Activated naive CD8-positive, alpha-beta T cell treated with anti-CD3 and anti-CD28 coated beads, Interleukin-2, amount 10 ng/mL, durations not matched to agents 7 days and 5 days (primary cell): ENCODE results near the gene ADI1. TPM values are rescaled to one million over a fixed set of nuclear protein-coding genes. Genes with fewer than 3 reads are reported as not detected.
"Not testable (repeated sequence)": the region's sequence is repeated elsewhere in the genome, so short reads cannot be mapped to it uniquely, and the experiment has no call there.

Experiments used
- ATAC-seq: fragments of 150-1000 bp; cut with Tn5 transposase; one replicate; pipeline ENCODE4 v1.10.0; 2021; ENCODE audit warnings: low read depth, moderate library complexity
- POLR2A ChIA-PET: fragments of 350-600 bp; sonication (Branson Sonifier 250); formaldehyde crosslinking; loops from one replicate; lab custom pipeline; 2021; ENCODE audit warnings: antibody characterized with exemption; lab: Charles Lee
- DNase-seq: peaks from one replicate; pipeline ENCODE4 v3.0.0; 2021
- H3K27ac Mint-ChIP-seq: one replicate; pipeline ENCODE4 v1.8.0; 2022; ENCODE audit warnings: mild to moderate bottlenecking, mixed read lengths
- H3K27me3 Mint-ChIP-seq: one replicate; pipeline ENCODE4 v1.8.0; 2022; ENCODE audit warnings: mild to moderate bottlenecking, moderate library complexity, mixed read lengths
- H3K36me3 Mint-ChIP-seq: one replicate; pipeline ENCODE4 v1.8.0; 2021; ENCODE audit warnings: mild to moderate bottlenecking, mixed read lengths
- H3K4me1 Mint-ChIP-seq: one replicate; pipeline ENCODE4 v1.8.0; 2021; ENCODE audit warnings: mixed read lengths
- H3K4me3 Mint-ChIP-seq: one replicate; pipeline ENCODE4 v1.8.0; 2022; ENCODE audit warnings: mild to moderate bottlenecking, moderate library complexity, mixed read lengths
- H3K9me3 Mint-ChIP-seq: one replicate; pipeline ENCODE4 v1.8.0; 2021; ENCODE audit warnings: mixed read lengths
- total RNA-seq, 2 experiments: library from RNA; stranded (reverse); gene quantifications; one replicate each; pipeline ENCODE4 v1.2.3, GENCODE V29; 2021

ADI1 gene
- total RNA-seq, 2 experiments from 2014 or later = 16.6 to 19.5 TPM

DNA sequence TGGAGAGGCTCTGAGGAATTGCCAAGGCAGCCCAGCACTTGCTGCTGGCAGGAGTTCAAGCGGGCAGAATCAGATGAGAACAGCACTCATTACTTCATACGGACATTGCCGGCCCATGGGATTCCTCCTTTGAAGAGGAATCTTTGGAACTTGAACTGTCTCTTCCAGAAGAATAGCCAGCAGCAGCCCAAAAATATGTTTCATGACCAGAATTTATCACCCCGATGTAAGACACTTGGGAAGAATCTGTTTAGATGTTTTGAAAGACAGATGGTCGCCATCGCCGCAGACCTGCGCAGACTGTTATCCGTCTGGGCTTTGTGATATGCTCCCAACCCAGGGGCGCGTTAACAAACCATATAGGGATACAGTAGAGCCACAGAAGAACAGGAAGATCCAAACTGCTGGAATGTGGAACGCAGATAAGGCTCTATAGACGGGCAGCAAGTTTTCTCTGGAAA lies 3.7 kb upstream of the ADI1 start:
- no peak for ATAC-seq
- H3K4me3 Mint-ChIP-seq = no peak overlapping the region
- peaks cover 16% of the 10 kb centered on the region for H3K4me1 Mint-ChIP-seq
- no peak overlapping the region for H3K27ac Mint-ChIP-seq
- no peaks in the 10 kb centered on the region for H3K27me3 Mint-ChIP-seq
- DNase-seq = no peak
- POLR2A ChIA-PET = no interaction called here
- H3K9me3 Mint-ChIP-seq = no peaks in the 10 kb centered on the region
- H3K36me3 Mint-ChIP-seq = peaks cover 3% of the 10 kb centered on the region

DNA sequence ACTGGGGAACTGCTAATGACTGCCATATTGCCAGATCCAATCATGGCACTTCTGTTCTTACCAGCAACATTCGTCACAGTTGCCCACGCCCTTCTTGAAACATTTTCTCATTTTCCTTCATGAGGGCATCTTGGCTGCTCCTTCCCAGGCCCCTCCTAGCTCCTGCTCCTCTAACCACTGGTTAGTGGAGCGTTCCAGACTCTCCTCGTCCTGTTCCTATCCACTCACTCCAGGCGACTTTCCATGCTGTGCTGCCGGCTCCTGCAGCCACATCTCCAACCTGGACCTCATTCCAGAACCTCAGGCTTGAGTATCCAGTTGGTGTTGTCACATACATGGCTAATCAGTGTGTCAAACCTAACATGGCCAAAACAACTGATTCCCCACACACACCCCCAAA lies 1.3 kb upstream of the ADI1 start:
- H3K27me3 Mint-ChIP-seq = no peaks in the 10 kb centered on the region
- ATAC-seq = no peak
- H3K36me3 Mint-ChIP-seq = peaks cover 12% of the 10 kb centered on the region
- H3K4me1 Mint-ChIP-seq = peaks cover 18% of the 10 kb centered on the region
- peak overlapping the region; percentile 92 for H3K4me3 Mint-ChIP-seq
- POLR2A ChIA-PET = interaction anchor here (0.8 to 3.1 kb wide), 3 partner anchors 11 to 54 kb away, joined by 4 to 31 read pairs (median 19); partner anchors contain the start of genes RNASEH1 and RPS7
- no peak for DNase-seq
- H3K27ac Mint-ChIP-seq = peak overlapping the region; percentile 90
- H3K9me3 Mint-ChIP-seq = peaks cover 2% of the 10 kb centered on the region

DNA sequence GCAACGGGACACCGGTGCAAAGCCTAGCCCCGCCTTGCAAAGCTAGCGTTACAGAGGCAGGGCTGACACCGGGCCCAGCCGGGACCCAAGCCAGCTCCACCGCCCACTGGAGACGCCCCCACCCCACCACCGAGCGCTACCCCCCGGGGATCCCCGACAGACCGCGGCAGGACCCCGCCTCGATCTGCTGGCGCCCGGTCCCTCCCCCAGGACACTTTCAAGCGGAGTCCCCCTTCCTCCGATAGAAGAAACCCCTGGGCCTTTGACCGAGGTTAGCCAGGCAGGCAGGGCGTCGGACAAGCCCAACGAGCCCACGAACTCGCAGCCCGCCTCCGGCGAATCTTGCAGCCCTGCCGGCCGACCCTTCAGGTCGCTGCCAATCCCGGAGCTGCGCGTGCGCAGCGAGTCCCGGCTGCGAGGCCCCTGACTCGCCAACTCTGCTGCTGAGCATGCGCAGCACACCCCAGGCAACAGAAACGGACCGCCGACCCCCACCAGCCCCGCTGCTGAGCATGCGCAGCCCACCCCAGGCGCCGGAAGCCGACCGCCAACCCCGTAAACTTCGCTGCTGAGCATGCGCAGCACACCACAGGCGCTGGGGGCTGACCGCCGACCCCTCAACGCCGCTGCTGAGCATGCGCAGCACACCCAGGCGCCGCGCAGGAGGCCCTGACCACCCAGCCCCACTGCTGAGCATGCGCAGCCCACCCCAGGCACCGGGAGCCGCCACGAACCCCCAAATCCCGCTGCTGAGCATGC lies 656 bp downstream of the ADI1 start:
- Mint-ChIP-seq H3K9me3 (peaks cover 3% of the 10 kb centered on the region), H3K27ac (peak overlapping the region; percentile 90), H3K27me3 (no peaks in the 10 kb centered on the region), H3K36me3 (peaks cover 25% of the 10 kb centered on the region), H3K4me3 (peak overlapping the region; percentile 92), H3K4me1 (peaks cover 22% of the 10 kb centered on the region)
- ATAC-seq (peak; percentile 91), DNase-seq (peak; percentile 99)
- POLR2A ChIA-PET = interaction anchor here (0.5 to 3.1 kb wide), 12 partner anchors 8 to 140 kb away, joined by 3 to 31 read pairs (median 4); partner anchors contain the start of genes EIPR1, RNASEH1, RPS7 and TRAPPC12

DNA sequence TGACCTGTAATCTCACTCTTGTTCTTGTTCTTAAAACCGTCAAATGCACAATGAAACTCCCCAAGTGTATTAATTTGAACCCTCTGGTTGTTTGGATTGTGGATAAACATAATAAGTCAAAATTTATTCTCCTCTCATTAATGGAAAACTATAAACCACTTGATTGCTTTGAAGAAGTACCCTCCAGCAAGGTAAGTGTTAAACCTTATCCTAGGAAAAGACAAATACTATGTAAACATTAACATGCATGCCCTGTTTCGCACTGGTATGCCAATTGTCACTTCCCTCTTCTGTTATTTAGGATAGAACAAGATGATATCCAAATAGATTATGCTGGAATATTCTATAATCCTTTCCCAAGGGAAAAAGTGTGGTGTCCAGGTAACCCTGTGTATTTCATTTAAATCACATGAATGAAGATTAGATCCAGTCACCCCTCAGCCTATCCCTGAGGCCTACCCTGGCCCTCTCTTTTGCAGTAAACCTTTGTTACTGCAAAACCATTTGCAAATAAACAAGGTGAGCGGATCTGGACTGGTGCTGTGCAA lies 1.3 kb downstream of the ADI1 start:
- ATAC-seq (no peak), DNase-seq (no peak)
- peak overlapping the region; percentile 90 for H3K27ac Mint-ChIP-seq
- peak overlapping the region; percentile 92 for H3K4me3 Mint-ChIP-seq
- POLR2A ChIA-PET = interaction anchor here (0.5 to 3.1 kb wide), 7 partner anchors 8 to 140 kb away, joined by 3 to 31 read pairs (median 6); partner anchors contain the start of genes EIPR1, RNASEH1, RPS7 and TRAPPC12
- H3K9me3 Mint-ChIP-seq = peaks cover 3% of the 10 kb centered on the region
- H3K4me1 Mint-ChIP-seq = peaks cover 24% of the 10 kb centered on the region
- peaks cover 32% of the 10 kb centered on the region for H3K36me3 Mint-ChIP-seq
- H3K27me3 Mint-ChIP-seq = no peaks in the 10 kb centered on the region

DNA sequence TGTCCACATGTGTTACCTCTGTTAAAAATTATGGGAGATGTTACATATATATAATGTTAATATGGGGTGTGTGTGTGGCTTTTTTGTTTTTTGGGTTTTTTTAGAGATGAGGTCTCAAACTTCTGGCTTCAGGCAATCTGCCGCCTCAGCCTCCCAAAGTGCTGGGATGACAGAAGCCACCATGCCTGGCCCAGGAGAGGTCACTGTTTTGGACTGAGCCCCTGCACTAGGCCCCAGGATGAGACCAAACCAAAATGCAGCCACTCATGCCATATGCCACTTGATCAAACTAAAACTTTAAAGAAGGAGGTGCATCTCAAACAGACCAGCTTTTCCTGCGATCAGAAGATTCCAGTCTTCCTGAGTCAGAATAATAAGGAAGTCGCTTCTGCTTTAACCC lies 2.5 kb downstream of the ADI1 start:
- Mint-ChIP-seq H3K27ac (no peak overlapping the region), H3K9me3 (peaks cover 3% of the 10 kb centered on the region), H3K36me3 (peaks cover 41% of the 10 kb centered on the region), H3K27me3 (no peaks in the 10 kb centered on the region), H3K4me3 (no peak overlapping the region), H3K4me1 (peaks cover 24% of the 10 kb centered on the region)
- DNase-seq (no peak), ATAC-seq (no peak)
- POLR2A ChIA-PET = no interaction called here

DNA sequence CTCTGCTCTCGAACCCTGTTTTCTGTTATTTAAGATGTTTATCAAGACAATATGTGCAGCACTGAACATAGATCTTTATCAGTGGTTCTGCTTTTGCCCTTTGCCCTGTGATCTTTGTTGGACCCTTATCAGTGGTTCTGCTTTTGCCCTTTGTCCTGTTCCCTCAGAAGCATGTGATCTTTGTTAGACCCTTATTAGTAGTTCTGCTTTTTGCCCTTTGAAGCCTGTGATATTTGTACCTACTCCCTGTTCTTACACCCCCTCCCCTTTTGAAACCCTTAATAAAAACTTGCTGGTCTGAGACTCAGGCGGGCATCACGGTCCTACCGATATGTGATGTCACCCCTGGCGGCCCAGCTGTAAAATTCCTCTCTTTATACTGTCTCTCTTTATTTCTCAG lies 3.9 kb downstream of the ADI1 start:
- H3K27ac Mint-ChIP-seq, POLR2A ChIA-PET, DNase-seq, ATAC-seq, H3K9me3 Mint-ChIP-seq, H3K4me3 Mint-ChIP-seq, H3K27me3 Mint-ChIP-seq: not testable (repeated sequence)
- H3K4me1 Mint-ChIP-seq = peaks cover 17% of the 10 kb centered on the region
- H3K36me3 Mint-ChIP-seq = peaks cover 51% of the 10 kb centered on the region

DNA sequence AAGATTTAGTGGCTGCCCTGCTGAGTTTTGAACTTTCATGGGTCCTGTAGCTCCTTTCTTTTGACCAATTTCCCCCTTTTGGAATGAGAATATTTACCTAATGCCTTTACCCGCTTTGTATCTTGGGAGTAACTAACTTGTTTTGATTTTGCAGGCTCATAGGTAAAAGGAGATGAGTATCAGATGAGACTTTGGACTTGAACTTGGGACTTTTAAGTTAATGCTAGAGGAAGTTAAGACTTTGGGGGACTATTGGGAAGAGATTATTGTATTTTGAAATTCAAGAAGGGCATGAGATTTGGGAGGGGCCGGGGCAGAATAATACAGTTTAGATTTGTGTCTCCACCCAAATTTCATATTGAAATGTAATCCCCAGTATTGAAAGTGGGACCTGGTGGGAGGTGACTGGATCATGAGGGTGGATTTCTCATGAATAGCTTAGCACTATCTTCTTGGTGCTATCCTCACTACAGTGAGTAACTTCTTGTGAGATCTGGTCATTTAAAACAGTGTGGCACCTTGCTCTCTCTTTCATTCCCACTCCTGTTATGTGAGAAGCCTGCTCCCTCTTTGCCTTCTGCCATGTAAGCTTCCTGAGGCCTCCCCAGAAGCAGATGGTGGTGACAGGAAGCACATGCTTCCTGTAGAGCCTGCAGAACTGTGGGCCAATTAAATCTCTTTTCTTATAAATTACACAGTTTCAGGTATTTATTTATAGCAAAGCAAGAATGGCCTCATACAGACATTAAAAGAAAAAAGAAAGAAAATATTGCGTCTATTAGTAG lies 6.1 kb downstream of the ADI1 start:
- POLR2A ChIA-PET = no interaction called here
- Mint-ChIP-seq H3K4me1 (peaks cover 10% of the 10 kb centered on the region), H3K36me3 (peaks cover 62% of the 10 kb centered on the region), H3K27ac (no peak overlapping the region), H3K4me3 (no peak overlapping the region), H3K27me3 (no peaks in the 10 kb centered on the region), H3K9me3 (peaks cover 11% of the 10 kb centered on the region)
- DNase-seq (no peak), ATAC-seq (no peak)

DNA sequence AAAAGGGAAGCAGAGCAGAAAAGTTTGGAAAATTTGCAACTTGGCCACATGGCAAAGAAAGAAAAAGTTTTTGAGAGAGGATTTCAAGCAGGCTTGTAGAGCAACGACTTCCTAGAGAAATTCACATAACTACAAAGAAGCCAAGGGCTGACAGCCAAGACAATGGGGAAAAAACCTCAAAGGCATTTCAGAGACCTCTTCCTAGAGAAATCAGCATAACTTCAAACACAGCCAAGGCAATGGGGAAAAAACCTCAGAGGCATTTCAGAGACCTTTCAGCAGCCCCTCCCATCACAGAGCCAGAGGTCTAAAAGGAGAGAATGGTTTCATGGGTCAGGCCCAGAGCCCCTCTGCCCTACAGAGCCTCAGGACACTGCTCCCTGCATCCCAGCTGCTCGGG lies 7.2 kb downstream of the ADI1 start:
- peaks cover 6% of the 10 kb centered on the region for H3K4me1 Mint-ChIP-seq
- DNase-seq = no peak
- H3K4me3 Mint-ChIP-seq = no peak overlapping the region
- H3K27me3 Mint-ChIP-seq = no peaks in the 10 kb centered on the region
- peaks cover 11% of the 10 kb centered on the region for H3K9me3 Mint-ChIP-seq
- no peak overlapping the region for H3K27ac Mint-ChIP-seq
- H3K36me3 Mint-ChIP-seq = peaks cover 63% of the 10 kb centered on the region
- POLR2A ChIA-PET = no interaction called here
- ATAC-seq = no peak

DNA sequence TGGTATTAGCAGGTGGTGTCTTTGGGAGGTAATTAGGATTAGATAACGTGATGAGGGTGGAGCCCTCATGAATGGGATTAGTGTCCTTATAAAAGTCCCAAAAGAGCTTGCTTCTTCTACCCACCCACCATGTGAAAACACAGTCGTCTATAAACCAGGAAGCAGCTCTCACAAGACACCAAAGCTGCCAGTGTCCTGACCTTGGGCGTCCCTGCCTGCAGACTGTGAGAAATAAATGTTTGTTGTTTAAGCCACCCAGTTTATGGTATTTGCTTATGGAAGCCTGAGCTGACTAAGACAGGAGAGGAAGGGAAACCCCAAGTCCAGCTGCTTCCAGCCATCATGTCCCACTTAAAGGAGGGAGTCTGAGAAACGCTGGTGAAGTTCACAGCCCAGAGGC lies 13.6 kb downstream of the ADI1 start:
- no peak for ATAC-seq
- DNase-seq = no peak
- H3K4me3 Mint-ChIP-seq = no peak overlapping the region
- H3K36me3 Mint-ChIP-seq = peaks cover 38% of the 10 kb centered on the region
- no peaks in the 10 kb centered on the region for H3K4me1 Mint-ChIP-seq
- H3K27me3 Mint-ChIP-seq = no peaks in the 10 kb centered on the region
- POLR2A ChIA-PET = interaction anchor here (0.8 kb wide), 1 partner anchor 13 kb away, joined by 4 read pairs; no protein-coding TSS in a partner anchor
- H3K27ac Mint-ChIP-seq = no peak overlapping the region
- peaks cover 4% of the 10 kb centered on the region for H3K9me3 Mint-ChIP-seq

DNA sequence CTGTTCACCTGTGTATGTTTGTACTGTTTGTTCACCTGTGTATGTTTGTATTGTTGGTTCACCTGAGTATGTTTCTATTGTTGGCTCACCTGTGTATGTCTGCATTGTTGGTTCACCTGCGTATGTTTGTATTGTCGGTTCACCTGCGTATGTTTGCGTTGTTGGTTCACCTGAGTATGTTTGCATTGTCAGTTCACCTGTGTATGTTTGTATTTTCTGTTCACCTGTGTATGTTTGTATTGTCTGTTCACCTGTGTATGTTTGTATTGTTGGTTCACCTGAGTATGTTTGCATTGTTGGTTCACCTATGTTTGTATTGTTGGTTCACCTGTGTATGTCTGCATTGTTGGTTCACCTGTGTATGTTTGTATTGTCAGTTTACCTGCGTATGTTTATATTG lies 14.6 kb downstream of the ADI1 start:
- no peak for ATAC-seq
- no peak overlapping the region for H3K27ac Mint-ChIP-seq
- no peaks in the 10 kb centered on the region for H3K4me1 Mint-ChIP-seq
- H3K9me3 Mint-ChIP-seq = peaks cover 4% of the 10 kb centered on the region
- H3K27me3 Mint-ChIP-seq = no peaks in the 10 kb centered on the region
- H3K4me3 Mint-ChIP-seq = no peak overlapping the region
- DNase-seq = no peak
- POLR2A ChIA-PET = no interaction called here
- peaks cover 34% of the 10 kb centered on the region for H3K36me3 Mint-ChIP-seq

DNA sequence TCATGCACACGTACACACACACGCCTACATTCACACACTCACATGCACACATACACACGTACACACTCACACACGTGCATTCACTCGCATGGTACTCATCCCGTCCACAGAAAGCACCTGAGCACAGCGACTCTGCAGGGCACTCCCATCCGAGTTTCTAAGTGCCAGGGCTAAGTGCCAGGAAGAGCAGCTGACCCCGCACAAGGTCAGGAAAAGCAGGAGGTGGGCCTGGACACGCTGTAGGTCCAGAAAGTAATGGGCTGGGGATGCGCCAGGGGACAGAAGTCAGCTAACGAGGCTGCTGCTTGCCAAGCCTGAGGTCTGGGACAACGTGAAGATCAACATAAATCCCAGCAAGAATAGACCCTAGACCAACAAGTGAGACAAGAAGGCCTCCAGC lies 15.8 kb downstream of the ADI1 start:
- Mint-ChIP-seq H3K9me3 (peaks cover 2% of the 10 kb centered on the region), H3K4me1 (no peaks in the 10 kb centered on the region), H3K4me3 (no peak overlapping the region), H3K27me3 (no peaks in the 10 kb centered on the region), H3K36me3 (peaks cover 27% of the 10 kb centered on the region), H3K27ac (no peak overlapping the region)
- POLR2A ChIA-PET = no interaction called here
- ATAC-seq (no peak), DNase-seq (no peak)

DNA sequence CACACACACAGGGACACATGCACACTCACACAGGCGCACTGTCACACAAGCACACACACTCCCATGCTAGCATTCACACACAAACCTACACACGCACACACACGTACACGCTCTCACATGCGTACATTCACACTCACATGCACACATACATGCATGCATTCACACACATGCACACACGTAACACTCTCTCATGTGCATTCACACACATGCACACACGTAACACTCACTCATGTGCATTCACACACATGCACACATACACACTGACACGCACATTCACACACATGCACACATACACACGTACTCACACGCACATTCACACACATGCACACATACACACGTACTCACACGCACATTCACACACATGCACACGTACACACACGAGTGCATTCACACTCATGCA lies 16.3 kb downstream of the ADI1 start:
- no peak overlapping the region for H3K27ac Mint-ChIP-seq
- H3K4me3 Mint-ChIP-seq = no peak overlapping the region
- DNase-seq = no peak
- H3K36me3 Mint-ChIP-seq = peaks cover 25% of the 10 kb centered on the region
- ATAC-seq = no peak
- H3K4me1 Mint-ChIP-seq = no peaks in the 10 kb centered on the region
- no peaks in the 10 kb centered on the region for H3K9me3 Mint-ChIP-seq
- POLR2A ChIA-PET = no interaction called here
- no peaks in the 10 kb centered on the region for H3K27me3 Mint-ChIP-seq

DNA sequence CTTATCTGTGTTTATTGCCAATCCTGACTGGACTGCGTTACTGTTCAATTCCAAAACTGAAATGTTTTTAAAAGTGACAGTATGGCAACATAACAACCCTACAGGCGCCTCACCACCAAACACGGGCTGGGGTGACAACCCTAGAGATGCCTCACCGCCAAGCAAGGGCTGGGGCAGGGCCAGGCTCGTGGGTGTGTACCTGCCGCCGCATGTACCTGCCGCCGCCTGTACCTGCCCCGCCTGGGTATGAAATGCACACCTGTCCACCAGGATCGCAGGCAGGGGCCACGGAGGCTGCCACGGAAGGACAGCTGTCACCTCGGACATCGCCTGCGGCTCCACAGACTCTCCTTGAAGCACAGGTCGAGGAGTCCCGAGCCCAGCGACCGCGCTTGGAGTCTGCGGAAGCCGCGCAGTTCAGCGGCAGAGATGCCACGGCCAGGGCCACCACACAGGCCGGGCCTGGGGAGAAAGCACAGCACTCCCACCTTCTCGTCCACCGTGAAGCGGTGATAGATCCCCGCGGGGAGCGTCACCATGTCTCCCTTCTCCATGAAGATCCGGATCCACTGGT lies 18.9 kb downstream of the ADI1 start:
- Mint-ChIP-seq H3K27me3 (no peaks in the 10 kb centered on the region), H3K4me3 (no peak overlapping the region), H3K36me3 (peaks cover 13% of the 10 kb centered on the region), H3K4me1 (no peaks in the 10 kb centered on the region), H3K9me3 (no peaks in the 10 kb centered on the region), H3K27ac (no peak overlapping the region)
- ATAC-seq (no peak), DNase-seq (no peak)
- POLR2A ChIA-PET = no interaction called here
